ES-I3 (cell line): ENCODE measurements around the gene CDH4.

Experiments
- H3K36me3 ChIP-seq: 2 replicates; pipeline ENCODE4 v1.6.1; 2013; ENCODE audit warnings: mild to moderate bottlenecking, low read length, control low read depth, moderate library complexity; ENCODE audit not compliant: insufficient read depth
- H3K4me1 ChIP-seq: 2 replicates; pipeline ENCODE4 v1.6.1; 2013; ENCODE audit warnings: mild to moderate bottlenecking, control low read depth, low read length; ENCODE audit not compliant: insufficient read depth
- H3K9ac ChIP-seq: 2 replicates; pipeline ENCODE4 v1.6.1; 2013; ENCODE audit warnings: low read depth, mild to moderate bottlenecking, low read length, moderate library complexity
- H3K9me3 ChIP-seq: 2 replicates; pipeline ENCODE4 v1.6.1; 2013; ENCODE audit warnings: mild to moderate bottlenecking, low read length, moderate library complexity; ENCODE audit not compliant: control insufficient read depth, insufficient read depth

CDH4 gene

DNA sequence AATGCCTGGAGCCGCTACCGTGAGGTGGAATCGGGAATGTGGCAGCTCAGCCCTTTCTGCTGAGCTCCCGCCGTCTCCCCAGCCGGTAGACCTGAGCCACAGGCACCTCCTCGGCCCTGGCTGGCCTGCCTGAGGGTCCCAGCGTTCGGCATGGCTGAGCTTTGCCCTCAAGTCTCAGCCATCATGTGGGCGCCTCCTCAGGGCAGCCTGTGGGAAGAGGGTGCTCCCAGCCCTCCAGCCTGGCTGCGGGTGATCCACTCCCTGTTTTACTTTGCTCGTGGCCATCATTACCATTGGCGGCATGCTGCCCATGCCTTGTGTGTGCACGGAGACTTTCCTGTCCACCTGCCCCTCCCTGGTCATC is 329.7 kb downstream of the CDH4 start:
- Histone ChIP-seq H3K4me1 (no peaks in the 10 kb centered on the region), H3K9me3 (0 out of 2 replicates have a peak, but pooled peaks cover under 1% of the 10 kb centered on the region), H3K9ac (no peak overlapping the region), H3K36me3 (no peaks in the 10 kb centered on the region)

DNA sequence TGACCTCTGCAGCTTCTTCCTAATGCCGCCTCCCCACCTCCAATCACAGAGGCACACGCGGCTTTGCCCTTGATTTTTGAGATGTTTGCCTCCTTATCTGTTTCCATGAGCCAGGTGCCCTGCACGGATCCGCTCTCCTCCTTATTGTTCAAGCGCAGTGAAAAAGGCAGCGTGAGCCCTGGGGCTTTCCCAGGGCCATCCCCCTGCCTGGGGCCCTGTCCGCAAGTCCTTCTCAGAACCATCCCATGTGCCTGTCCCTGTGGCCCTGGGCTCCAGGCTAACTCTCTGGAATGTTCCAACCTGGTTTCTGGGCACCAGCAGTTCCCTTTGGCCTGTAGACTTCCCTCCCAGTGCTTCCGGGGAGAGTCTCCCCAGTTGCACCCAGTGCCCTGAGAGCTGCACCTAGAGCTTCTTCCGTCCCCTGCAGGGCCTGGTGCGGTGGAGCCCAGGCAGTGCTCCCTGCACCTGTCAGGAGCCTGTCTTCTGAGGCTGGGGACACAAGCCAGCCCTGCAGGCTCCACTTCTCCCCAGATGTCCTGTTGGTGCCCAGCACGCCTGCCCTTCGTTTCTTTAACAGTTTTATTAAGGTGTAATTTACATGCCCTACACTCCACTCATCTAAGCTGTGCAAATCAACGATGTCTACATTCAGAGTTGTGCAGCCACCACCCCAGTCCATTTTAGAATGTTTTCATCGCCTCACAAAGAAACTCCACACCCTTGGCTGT is 330.3 kb downstream of the CDH4 start:
- no peaks in the 10 kb centered on the region for H3K4me1 ChIP-seq
- H3K36me3 ChIP-seq = no peaks in the 10 kb centered on the region
- no peak overlapping the region for H3K9ac ChIP-seq
- no peaks in the 10 kb centered on the region for H3K9me3 ChIP-seq

- Histone ChIP-seq H3K36me3 (no peaks in the 10 kb centered on the region), H3K9me3 (no peaks in the 10 kb centered on the region), H3K4me1 (peaks cover 4% of the 10 kb centered on the region; the same call in 1 of the 2 replicates), H3K9ac (no peak overlapping the region)
These were observed 331.3 kb downstream of the CDH4 start for GRCh38 chr20:61583356-61583755.

- H3K36me3 ChIP-seq = no peaks in the 10 kb centered on the region
- peaks cover 16% of the 10 kb centered on the region for H3K4me1 ChIP-seq
- H3K9me3 ChIP-seq = no peaks in the 10 kb centered on the region
- no peak overlapping the region for H3K9ac ChIP-seq
These were observed 332.8 kb downstream of the CDH4 start for GRCh38 chr20:61584851-61585250.

DNA sequence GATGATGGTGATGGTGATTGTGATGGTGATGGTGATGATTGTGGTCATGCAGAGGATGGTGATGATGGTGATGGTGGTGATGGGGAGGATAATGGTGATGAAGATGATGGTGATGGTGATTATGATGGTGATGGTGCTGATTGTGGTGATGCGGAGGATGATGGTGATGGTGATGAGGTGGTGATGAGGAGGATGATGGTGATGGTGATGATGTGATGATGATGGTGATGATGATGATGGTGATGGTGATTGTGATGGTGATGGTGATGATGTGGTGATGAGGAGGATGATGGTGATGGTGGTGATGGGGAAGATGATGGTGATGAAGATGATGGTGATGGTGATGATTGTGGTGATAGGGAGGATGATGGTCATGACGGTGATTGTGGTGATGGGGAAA is 333.7 kb downstream of the CDH4 start:
- peaks cover 16% of the 10 kb centered on the region for H3K4me1 ChIP-seq
- no peaks in the 10 kb centered on the region for H3K36me3 ChIP-seq
- H3K9me3 ChIP-seq = no peaks in the 10 kb centered on the region
- H3K9ac ChIP-seq = no peak overlapping the region

DNA sequence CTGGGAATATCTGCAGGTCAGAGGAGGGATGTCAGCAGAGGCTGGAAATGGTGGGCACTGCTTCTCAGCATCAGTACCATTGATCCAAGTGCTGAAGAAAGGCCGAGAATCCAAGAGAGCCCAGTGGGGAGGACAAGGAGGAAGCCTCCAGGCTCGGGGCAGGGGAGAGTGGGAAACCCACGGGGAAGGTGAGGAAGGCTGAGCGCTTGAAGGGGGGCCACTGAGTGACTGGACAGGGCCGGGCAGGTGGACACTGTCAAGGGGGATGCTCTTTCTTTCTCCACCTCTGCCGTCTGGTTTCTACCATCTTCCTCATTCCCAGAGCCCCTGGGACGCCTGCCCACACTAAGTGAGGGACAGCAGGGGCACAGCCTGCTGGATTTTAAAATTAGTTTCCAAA is 335.0 kb downstream of the CDH4 start:
- Histone ChIP-seq H3K9ac (no peak overlapping the region), H3K4me1 (peaks cover 16% of the 10 kb centered on the region), H3K36me3 (no peaks in the 10 kb centered on the region), H3K9me3 (no peaks in the 10 kb centered on the region; the same call in 1 of the 2 replicates)

DNA sequence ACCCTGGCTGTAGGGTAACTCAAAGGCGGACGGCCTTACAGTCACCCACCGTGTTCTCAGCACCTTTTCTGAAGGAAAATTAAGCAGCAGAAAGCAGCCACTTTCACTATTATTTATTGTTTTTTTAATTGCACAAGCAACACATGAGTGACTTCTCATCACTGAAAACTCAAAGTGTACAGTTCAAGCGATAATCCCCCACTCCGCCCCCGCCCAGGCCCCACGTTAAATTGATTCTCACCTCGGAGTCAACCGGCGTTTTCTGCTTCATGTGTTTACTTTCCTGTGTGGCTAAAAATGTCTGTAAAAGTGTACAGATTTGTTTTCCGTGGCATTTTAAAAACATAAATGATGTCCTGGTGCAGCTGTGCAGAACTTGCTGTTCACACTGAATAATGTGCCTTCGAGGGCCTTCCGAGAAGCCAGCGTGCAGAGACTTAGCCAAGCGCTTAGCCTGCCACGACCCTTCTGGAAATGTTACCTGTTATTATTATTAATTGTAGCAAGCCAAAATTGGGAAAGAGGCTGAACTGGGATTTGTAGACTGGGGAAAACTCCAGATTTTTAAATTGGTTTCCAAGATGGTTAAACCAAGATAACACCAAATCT is 335.7 kb downstream of the CDH4 start:
- Histone ChIP-seq H3K36me3 (no peaks in the 10 kb centered on the region), H3K9me3 (no peaks in the 10 kb centered on the region; the same call in 1 of the 2 replicates), H3K4me1 (peaks cover 16% of the 10 kb centered on the region), H3K9ac (no peak overlapping the region)

GRCh38 chr20:61588411-61589385 is 336.6 kb downstream of the CDH4 start:
- H3K36me3 ChIP-seq = no peaks in the 10 kb centered on the region
- H3K9me3 ChIP-seq = no peaks in the 10 kb centered on the region; the same call in 1 of the 2 replicates
- H3K9ac ChIP-seq = no peak overlapping the region
- peaks cover 16% of the 10 kb centered on the region for H3K4me1 ChIP-seq

GRCh38 chr20:61590236-61590635 is 338.2 kb downstream of the CDH4 start:
- Histone ChIP-seq H3K9ac (no peak overlapping the region), H3K36me3 (no peaks in the 10 kb centered on the region), H3K9me3 (no peaks in the 10 kb centered on the region; the same call in 1 of the 2 replicates), H3K4me1 (peaks cover 16% of the 10 kb centered on the region)

- no peaks in the 10 kb centered on the region; the same call in 1 of the 2 replicates for H3K36me3 ChIP-seq
- H3K4me1 ChIP-seq = peaks cover 10% of the 10 kb centered on the region
- H3K9ac ChIP-seq = no peak overlapping the region
- peaks cover 8% of the 10 kb centered on the region; the same call in 1 of the 2 replicates for H3K9me3 ChIP-seq
These were observed 341.5 kb downstream of the CDH4 start for GRCh38 chr20:61593516-61593915.

GRCh38 chr20:61594198-61594597 is 342.1 kb downstream of the CDH4 start:
- Histone ChIP-seq H3K9ac (no peak overlapping the region), H3K9me3 (peaks cover 8% of the 10 kb centered on the region; the same call in 1 of the 2 replicates), H3K4me1 (peaks cover 3% of the 10 kb centered on the region), H3K36me3 (no peaks in the 10 kb centered on the region; the same call in 1 of the 2 replicates)

DNA sequence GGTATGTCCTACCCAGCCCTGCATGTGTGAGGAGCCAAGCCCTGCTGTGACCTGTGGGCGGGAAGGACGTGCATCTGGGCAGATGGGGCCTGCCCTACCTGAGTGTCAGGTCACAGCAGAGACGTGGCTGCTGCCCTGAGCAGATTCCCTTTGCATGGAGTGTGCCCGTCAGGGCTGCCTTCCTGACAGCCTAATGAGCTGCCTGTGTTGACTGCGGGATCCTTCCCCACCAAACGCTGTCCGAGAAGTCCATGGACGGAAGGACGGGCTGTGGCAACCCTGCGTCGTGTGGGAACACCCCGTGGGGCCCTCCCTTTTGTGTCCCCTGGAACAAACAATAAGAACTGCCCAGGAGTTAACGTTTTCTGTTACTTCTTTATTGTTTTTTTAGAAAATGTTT is 343.2 kb downstream of the CDH4 start:
- no peaks in the 10 kb centered on the region for H3K4me1 ChIP-seq
- H3K9me3 ChIP-seq = peaks cover 8% of the 10 kb centered on the region; the same call in 1 of the 2 replicates
- H3K36me3 ChIP-seq = no peaks in the 10 kb centered on the region; the same call in 1 of the 2 replicates
- H3K9ac ChIP-seq = no peak overlapping the region

DNA sequence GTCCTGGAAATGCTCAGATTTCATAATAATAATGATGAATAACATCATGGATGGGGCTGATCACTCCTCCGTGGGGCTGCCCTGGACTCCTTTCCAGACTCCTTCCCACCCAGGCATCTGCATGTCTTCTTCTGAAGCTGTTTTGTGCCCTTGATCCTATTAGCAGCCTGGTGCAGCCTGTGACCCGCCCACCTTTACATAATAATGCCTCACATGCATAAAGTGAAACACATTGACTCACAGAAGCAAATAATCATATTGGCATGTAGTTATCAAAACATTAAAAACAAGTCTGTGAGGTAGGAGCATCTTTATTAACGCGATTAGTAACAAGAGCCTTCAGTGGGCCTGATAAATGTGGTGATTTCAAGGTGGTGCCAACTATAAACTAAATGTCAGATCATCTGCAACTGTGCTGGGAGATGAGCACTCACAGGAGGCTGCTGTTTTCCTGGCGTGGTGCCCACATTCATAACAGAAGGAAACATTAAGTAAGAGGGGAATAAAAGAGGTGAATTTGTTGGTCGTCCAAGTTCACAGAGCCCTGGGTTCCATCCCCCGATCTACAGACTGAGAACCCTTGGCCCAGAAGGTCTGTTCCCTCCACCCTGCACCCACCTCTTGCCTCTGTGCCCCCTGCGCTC is 344.7 kb downstream of the CDH4 start:
- H3K36me3 ChIP-seq = no peaks in the 10 kb centered on the region; the same call in 1 of the 2 replicates
- H3K9me3 ChIP-seq = peaks cover 8% of the 10 kb centered on the region; the same call in 1 of the 2 replicates
- no peak overlapping the region for H3K9ac ChIP-seq
- no peaks in the 10 kb centered on the region for H3K4me1 ChIP-seq

GRCh38 chr20:61597996-61598395 is 345.9 kb downstream of the CDH4 start:
- H3K9me3 ChIP-seq = peaks cover 9% of the 10 kb centered on the region
- H3K36me3 ChIP-seq = no peaks in the 10 kb centered on the region; the same call in 1 of the 2 replicates
- H3K9ac ChIP-seq = no peak overlapping the region
- H3K4me1 ChIP-seq = no peaks in the 10 kb centered on the region
